Activated T-helper 1 cell treated with anti-CD3 and anti-CD28 coated beads, Interleukin-2, amount 50 U/mL, for 16 hours (primary cell): ENCODE data around the gene GVQW3.

Experiments used
- DNase-seq, 2 donors: peaks; one replicate each; pipeline ENCODE4 v3.0.0-alpha.2; 2020; ENCODE audit warnings: low read depth in 1 of 2, low spot score in 1 of 2

The GVQW3 gene

DNA sequence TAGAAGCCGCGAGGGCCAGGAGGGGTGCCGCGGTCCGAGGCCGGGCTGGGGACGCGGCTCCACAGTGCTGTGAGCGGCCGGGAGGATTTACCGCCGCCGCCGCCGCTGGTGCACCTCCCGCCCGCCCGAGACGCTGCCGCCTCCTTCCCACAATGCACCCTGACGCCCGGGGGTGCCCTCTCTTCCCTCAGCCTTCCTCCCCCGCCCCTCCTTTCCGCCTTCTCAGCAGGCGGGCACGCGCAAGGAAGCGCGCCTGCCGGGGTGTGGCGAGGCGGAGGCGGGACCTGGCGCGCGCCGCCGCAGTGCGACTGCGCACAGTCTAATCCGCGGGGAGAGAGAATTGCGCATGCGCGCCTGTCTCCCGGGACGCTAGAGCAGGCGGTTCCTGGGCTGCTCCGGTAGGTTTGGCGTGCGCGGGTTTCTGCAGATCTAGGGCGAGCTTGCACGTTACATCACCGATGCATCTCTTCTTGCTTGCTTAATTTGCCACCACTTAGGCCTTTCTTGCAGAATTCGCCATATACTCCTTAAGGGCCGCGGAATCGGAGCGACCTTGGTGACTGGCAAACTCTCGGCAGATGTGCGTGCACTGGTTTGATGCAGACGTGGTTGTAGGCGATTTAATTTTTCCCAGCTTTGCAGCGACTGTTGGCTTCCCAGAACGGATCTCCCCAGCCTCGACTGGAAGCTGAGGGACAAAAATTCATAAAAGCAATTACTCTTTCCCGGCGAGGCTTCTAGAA, at the start of gene GVQW3, which contains the start of gene THAP12:
Gene GVQW3 (plus strand): TSS at position 347 of the 743 bp plus-strand sequence. CDS start 506 bp downstream, outside the sequence.
Gene THAP12 (minus strand): TSS at position 156 of the 743 bp plus-strand sequence. CDS start 296 bp downstream, outside the sequence.
- DNase-seq = peak; percentile 91 to 96

DNA sequence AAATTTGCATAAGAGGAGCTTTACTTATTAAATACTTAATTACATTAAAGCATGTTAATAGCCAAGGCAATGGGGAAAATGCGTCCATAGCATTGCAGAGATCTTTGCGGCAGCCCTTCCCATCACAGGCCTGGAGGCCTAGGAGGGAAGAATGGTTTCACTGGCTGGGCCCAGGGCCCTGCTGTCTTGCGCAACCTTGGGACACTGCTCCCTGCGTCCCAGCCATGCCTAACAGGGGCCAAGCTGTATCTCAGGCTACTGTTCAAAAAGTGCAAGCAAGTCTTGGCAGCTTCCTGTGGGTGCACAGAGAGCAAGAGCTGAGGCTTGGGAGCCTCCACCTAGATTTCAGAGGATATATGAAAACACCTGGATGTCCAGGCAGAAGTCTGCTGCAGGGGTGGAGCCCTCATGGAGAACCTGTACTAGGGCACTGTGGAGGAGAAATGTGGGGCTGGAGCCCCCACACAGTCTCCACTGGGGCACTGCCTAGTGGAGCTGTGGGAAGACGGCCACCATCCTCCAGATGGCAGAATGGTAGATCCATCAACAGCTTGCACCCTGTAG, 46.2 kb upstream of the GVQW3 start:
- DNase-seq = no peak

DNA sequence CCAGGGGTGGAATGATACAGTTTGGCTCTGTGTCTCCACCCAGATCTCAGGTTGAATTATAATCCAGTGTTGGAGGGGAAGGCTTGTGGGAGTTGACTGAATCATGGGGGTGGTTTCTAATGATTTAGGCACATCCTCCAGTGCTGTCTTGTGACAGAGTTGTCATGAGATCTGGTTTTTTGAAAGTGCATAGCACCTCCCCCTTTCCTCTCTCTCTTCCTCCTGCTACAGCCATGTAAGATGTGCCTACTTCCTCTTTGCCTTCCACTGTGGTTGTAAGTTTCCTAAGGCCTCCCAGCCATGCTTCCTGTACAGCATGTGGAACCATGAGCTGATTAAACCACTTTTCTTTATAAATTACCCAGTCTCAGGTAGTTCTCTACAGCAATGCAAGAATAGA, 45.3 kb upstream of the GVQW3 start:
- no peak for DNase-seq

DNA sequence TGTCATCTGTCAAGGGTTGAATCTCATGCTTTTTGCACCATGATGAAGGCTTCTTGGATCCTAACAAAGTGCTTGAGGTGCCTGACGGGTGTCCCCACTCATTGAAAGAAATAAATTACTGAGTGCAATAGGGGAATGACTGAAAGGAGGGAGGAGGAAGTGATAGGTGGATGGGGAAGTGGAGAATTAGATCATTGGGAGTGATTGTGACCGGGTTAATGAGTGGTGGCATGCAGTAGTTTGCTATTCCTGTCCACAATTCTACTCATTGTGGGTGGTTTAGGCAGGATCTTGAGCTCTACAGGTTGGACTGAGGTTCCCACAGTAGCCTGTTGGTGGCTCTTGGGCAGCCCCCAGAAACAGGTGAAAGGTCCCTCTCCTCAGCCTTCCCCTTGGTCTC, 44.5 kb upstream of the GVQW3 start:
- no peak for DNase-seq

DNA sequence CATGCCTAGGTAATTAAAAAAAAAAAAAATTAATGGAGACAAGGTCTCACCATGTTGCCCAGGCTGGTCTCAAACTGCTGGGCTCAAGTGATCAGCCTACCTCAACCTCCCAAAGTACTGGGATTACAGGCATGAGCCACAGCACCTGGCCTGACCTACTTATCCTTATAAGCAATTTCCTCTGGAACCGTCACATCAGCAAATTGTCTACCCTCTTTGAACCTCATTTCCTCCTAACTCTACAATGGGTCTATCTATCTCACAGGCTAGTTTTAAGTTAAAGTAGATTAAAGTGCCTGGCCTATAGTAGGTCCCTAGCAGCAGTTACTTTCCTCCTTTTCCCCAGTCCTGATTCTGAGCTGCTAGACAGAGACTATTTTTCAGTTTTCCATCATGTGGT, 43.7 kb upstream of the GVQW3 start:
- no peak for DNase-seq

DNA sequence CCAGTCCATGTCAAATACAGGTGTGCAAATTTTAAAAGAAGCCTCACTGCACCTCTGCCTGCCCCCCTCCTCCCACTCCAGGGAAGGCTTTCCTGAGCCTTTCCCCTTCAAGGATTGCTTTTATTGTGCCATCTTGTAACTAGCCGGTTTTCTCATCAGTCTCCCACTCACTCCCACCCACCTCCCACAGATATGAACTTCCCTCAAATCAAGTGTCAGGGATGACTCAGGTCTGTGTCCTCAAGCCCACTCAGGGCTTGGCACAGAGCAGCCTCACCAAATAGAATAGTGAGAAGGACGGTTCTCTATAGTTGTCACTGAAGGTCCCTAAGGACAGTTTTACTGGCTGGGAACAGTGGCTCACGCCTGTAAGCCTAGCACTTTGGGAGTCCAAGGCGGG, 43.2 kb upstream of the GVQW3 start:
- DNase-seq = no peak

DNA sequence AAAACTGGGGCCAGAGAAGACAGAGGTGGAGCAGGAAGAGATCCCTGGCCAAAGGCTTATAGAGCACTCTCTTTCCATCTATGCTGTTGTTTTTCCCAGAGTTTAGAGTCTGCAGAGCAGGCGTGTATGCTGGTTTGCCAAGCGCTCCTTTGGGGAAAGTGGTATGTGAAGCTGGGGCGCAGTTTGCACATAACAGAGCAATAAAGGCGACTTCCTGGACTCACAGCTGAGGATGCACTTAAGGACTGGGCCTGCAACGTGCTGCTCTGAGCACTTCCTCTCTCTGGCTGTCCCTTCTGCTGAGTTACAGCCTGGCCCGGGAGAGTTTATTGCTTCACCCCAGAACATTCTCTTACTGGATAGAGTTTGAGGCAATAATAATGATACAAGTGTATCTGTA, 41.9 kb upstream of the GVQW3 start:
- no peak for DNase-seq

DNA sequence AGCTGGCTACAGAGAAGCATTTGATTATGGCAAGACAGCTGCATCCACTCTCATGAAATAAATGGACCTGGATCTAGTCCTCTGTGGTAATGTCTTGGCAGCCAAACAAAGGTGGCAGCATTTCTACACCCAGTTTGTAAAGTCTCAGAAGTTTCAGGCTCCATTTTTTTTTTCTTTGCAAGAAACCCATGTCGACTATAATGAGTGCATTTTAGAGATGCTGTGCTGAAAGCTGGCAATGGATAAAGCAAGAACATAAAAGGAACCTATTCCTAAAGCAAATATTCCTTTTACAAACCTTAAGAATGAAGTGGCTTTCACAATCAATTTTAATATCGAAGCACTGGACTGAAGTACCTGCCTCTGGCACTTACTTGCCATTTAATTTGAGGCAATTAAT, 33.7 kb upstream of the GVQW3 start:
- no peak for DNase-seq

DNA sequence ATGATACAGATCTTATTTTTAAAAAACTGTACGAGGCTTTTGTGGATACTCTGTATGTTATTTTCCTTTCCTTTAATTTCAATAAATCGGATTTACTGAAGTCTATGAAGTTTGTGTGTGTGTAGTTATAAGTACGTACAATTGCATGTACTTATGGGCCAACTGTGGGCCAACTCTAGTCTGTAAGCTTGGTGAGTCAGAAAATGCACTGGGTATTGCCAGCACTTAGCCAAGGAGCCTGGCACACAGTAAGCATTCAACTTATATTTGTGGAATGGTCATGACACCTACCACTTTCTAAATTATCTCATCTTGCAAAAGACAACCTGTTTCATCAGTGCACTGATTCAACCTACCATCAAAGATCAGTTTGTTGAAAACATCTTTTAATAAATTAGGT, 32.8 kb upstream of the GVQW3 start:
- DNase-seq = no peak

DNA sequence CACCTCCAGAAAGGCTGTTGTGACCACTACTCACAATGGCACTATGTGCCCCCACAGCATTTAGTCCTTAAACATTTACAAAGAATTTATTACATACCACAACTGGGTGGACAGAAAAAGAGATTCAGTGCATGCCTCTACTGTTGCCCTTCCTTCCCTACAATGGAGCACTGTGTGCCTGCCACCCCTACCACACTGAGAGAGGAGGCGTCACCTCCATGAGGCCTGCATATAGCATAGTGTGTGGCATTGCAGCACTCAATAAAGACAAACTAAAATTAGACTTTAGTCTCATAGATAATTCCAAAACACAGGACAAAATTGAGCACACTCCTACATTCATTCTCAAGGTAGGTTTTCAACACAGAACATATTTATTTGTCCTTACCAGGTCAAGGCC, 26.0 kb upstream of the GVQW3 start:
- DNase-seq = no peak

DNA sequence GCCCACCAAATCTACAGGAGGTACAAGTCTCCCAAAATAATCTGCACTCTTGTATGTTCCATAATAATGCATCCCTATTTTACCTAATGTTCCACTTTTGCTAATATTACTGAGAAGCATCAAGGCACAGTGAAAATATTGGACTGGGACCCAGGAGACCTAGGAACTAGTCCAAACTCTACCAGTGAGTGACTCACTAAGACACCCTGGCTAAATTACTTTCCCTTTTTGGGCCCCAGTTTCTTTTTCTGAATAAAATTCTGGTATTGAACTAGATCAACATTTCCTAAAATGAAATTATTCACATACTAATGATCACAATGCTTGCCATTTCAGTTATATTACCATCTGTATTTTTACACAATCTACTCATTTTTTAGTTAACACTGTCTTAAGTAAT, 19.7 kb upstream of the GVQW3 start:
- DNase-seq = no peak

DNA sequence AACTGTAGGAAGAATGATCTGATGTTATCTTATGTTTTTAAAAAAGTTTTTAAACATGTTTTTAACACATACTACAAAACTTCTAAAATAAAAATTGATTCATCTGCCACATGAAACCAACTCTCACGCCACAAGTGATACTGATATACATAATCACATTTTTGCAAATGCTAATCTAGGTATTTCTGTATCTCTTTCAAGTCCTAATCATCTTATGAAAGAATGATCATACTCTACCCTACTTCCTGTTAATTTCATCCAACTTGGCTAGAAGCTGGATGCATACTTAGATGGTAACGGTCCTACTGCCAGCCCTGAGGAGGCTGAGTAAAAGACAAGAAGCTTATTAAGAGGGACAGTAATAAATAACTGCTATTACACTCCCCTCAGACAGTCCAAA, 19.3 kb upstream of the GVQW3 start:
- no peak for DNase-seq

DNA sequence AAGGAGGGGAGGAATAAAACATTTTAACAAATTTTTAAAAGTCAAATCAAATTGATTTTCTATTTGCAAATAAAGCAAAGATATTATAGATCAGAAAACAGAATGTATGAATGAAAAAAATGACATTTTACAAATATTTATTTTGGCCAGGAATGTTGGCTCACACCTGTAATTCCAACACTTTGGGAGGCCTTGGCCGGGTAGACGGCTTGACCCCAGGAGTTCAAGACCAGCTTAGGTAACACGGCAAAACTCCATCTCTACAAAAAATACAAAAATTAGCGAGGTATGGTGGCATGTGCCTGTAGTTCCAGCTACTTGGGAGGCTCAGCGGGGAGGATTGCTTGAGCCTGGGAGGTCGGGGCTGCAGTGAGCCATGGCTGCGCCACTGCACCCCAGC, 18.4 kb upstream of the GVQW3 start:
- DNase-seq = no peak

DNA sequence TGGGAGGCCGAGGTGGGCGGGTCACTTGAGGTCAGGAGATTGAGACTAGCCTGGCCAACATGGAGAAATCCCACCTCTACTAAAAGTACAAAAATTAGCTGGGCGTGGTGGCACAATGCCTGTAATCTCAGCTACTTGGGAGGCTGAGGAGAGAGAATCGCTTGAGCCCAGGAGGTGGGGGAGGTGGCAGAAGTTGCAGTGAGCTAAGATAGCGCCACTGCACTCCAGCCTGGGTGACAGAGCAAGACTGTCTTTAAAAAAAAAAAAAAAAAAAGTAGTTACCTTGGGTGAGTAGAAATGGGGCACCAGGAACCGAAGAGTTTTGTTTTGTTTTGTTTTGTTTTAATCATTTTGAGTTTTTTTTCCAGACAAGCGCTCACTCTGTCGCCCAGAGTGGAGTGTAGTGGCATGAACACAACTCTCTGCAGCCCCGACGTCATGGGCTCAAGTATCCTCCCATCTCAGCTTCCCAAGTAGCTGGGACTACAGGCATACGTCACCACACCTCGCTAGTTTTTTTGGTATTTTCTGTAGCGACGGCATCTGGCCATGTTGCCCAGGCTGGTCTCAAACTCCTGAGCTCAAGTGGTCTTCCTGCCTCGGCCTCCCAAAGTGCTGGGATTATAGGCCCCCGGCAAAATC, 16.0 kb upstream of the GVQW3 start:
- no peak for DNase-seq

DNA sequence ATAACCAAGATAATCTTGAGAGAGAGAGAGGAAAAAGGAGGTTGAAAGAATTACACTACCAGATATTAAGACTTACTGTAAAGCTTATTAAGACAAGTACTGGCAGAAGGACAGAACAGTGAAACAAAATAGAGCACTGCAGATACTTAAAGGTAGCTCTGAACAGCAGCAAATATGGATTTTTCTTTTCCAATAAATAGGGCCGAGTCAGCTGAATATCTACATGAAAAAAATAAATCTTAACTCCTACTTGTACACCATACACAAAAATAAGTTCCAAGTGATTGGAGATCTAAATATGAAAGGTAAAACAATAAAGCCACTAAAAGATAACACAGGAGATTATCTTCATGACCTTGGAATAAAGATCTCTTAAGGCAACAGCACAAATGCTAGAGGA, 12.6 kb upstream of the GVQW3 start:
- no peak for DNase-seq

DNA sequence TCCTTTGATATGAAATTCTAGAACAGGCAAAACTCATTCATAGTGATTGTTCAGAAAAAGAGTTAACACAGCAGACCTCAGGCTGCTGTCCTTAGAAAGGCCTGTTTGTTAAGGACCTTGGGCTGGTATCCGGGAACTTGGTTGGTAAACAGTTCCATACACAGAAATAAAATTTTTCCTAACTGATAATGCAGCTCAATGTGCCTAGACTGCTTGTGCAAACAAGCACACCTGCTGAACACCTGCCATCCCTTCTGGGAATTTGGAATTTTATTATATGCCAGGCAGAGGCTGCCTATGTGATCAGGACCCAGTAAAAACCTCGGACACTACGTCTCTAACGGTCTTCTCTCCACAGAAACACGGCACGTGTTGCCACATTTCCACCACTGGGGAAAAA, 11.7 kb upstream of the GVQW3 start:
- DNase-seq = no peak

DNA sequence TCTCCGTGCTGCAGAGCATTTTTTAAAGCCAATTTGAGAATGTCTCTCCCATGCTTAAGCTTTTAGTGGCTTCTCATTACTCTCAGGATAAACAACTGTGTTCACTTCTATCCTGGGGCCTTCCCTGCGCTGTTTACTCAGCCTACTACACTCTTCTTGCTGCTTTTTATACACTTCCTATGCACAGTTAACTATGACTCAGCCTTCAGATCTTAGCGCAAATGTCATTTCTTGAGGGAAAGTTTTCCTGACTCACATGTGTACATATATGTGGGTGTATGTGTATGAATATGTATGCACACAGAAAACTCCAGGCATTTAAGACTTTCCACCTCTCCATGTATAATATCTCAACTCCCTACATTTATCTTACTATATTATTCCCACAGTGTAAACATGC, 10.0 kb upstream of the GVQW3 start:
- no peak for DNase-seq

DNA sequence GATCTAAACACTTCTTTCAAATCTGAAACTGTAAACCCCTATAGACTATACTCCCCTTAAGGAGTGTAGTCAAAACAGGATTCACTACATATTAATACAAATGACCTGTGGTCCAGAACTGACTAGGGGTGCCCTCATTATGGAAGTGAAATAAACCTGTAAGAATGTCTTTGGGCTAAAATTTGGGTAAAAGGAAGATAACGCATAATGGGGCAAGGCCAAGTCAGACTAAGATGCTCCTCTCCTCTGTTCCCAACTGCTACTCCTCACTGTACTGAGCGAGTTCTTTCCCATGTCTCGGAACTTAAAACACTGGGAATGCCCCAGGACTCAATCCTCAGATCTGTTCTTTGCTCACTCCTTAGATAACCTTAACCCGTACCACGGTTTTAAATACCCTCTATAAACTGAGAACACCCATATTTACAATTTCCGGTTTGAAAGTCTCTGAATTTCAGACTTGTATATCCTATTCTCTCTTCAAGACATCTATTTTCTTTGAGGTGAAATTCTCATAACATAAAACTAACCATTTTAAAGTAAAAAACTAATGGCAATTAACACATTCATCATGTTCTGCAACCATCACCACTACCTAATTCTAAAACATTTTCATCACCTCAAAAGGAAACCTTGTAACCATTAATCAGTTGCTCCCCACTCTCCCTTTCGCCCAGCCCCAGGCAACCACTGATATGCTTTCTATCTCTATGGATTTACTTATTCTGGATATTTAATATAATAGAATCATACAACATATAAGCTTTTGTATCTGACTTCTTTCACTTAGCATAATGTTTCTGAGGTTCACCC, 4.2 kb upstream of the GVQW3 start:
- DNase-seq = no peak

DNA sequence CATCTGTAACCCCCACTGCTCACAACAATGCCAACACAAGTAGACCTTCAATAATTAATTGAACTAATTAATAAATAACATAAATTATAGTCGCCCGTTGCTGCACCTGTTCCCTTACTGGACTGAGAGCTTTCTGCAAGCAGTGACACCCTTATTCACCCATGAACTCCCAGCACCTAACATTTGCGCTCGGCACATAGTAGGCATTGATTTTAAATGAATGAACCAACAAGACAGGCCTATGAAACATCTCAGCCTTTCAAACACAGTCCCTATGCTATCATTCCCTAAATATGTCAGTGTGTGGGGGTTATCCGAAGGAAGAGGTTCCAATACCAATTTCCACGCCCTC, 1.3 kb upstream of the GVQW3 start:
- no peak for DNase-seq

DNA sequence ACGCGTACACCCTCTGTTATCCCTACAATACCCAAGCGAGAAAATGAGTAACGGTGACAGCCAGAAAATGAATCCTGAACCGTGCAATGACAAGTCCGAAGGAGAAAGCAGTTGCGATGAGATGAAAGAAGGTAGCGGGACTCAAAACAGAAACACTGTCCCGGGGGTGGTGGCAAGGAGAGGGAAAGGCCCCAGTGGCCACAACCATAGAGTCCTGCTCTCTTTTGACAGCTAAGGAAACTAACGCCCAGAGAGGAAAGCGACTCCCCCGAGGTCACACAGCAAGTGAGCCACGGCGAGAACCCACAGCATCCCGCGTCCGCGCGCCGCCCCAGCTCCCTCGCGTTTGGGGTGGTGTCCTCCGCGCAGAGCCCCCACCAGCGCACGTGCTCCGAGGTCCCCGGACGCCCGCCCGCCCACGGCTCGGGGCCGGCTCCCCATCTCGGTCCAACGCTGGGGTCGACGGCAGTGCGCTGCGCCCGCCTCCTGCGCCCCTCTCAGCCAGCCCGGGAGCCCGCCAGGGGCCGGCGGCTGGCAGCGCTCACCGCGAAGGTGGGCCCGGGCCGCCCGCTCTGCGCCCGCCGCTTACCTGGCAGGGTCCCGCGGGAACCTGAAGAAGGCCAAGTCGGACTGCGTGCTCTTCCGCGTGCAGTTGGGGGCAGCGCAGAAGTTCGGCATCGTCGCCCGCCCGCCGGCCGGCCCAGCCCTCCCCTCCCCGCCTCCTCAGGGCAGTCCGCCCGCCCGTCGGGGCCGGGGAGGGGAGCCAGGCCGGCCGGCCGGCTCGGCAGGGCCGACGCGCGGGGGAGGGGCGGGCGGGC, 755 bp upstream of the GVQW3 start:
- DNase-seq = peak; percentile 16 to 31

DNA sequence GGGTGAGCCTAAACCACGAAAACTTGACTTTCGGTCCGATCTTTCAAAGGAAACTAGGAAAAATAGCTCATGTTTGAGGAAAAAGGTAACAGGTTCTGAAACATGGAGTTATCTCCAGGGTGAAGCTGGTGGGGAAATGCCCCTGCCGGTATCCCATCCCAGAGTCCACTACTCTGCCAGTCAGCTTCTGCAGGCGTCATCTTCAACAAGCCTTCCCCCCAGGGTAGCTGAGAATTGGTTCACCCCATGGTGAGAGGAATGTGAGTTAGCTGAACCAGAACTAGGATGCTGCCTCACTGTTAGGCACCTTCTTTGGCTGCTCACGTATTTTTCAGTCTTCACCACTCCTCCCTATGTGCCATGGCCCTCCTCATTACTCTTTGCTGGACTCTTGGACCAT, 1.1 kb downstream of the GVQW3 start:
- no peak for DNase-seq
